Spinal cord (tissue), 10 donors: Measurements from ENCODE around the gene MARCHF6. TPM values are rescaled to one million over a fixed set of nuclear protein-coding genes. Genes with fewer than 3 reads are reported as not detected.
"Not testable (repeated sequence)": the region's sequence is repeated elsewhere in the genome, so short reads cannot be mapped to it uniquely, and the experiment has no call there.

Source experiments
- DNase-seq, 6 donors: peaks; one replicate each; pipeline versions ENCODE4 v3.0.0 to v3.0.0-alpha.2; 2013 to 2015; ENCODE audit warnings: low spot score in 6 of 6, low read depth in 4 of 6
- H3K27ac ChIP-seq: one replicate; pipeline ENCODE4 v1.5.1; 2013; ENCODE audit warnings: low read depth, low read length, control low read depth
- H3K27me3 ChIP-seq: one replicate; pipeline ENCODE4 v1.6.1; 2013; ENCODE audit warnings: low read length; ENCODE audit not compliant: control insufficient read depth, insufficient read depth
- H3K36me3 ChIP-seq: one replicate; pipeline ENCODE4 v1.6.1; 2013; ENCODE audit warnings: low read length; ENCODE audit not compliant: control insufficient read depth, insufficient read depth
- H3K4me1 ChIP-seq: one replicate; pipeline ENCODE4 v1.6.1; 2013; ENCODE audit warnings: low read length; ENCODE audit not compliant: control insufficient read depth, insufficient read depth
- H3K4me3 ChIP-seq: one replicate; pipeline ENCODE4 v1.5.1; 2013; ENCODE audit warnings: low read depth, low read length, control low read depth
- H3K9me3 ChIP-seq: one replicate; pipeline ENCODE4 v1.6.1; 2013; ENCODE audit warnings: low read length; ENCODE audit not compliant: control insufficient read depth, insufficient read depth
- WGBS: methylation state at CpG from one replicate; pipeline ENCODE4 v1.1.5; 2013; ENCODE audit warnings: missing lambda C conversion rate; ENCODE audit not compliant: insufficient coverage; 5-methylcytosine and 5-hydroxymethylcytosine counted together
- polyA plus RNA-seq, 2 donors: library from polyadenylated mRNA; unstranded; fragments of 120-200 nt; gene quantifications; one replicate each; pipeline ENCODE4 v1.2.1, GENCODE V29; 2013; ENCODE audit not compliant: insufficient read length in 2 of 2
- total RNA-seq, 2 donors: library from RNA; depleted of rRNA in 1 of 2; stranded (reverse); fragments of 120-200 nt in 1 of 2; fragments of >200 nt in 1 of 2; gene quantifications; one replicate each; pipeline versions ENCODE4 v1.2.3 to v1.2.4, GENCODE V29; 2013 to 2014
- donor health status: healthy.

MARCHF6 gene
- total and polyA plus RNA-seq, 4 donors, result 173 to 234 (median 191) TPM

GRCh38 chr5:10360686-10361085, 7.2 kb downstream of the MARCHF6 start:
- H3K4me1 ChIP-seq, result peaks cover 5% of the 10 kb centered on the region
- H3K4me3 ChIP-seq, result no peak overlapping the region
- DNase-seq, result no peak
- H3K27ac ChIP-seq, result no peak overlapping the region
- H3K9me3 ChIP-seq, result no peaks in the 10 kb centered on the region
- H3K36me3 ChIP-seq, result peaks cover 2% of the 10 kb centered on the region
- no peaks in the 10 kb centered on the region for H3K27me3 ChIP-seq

DNA sequence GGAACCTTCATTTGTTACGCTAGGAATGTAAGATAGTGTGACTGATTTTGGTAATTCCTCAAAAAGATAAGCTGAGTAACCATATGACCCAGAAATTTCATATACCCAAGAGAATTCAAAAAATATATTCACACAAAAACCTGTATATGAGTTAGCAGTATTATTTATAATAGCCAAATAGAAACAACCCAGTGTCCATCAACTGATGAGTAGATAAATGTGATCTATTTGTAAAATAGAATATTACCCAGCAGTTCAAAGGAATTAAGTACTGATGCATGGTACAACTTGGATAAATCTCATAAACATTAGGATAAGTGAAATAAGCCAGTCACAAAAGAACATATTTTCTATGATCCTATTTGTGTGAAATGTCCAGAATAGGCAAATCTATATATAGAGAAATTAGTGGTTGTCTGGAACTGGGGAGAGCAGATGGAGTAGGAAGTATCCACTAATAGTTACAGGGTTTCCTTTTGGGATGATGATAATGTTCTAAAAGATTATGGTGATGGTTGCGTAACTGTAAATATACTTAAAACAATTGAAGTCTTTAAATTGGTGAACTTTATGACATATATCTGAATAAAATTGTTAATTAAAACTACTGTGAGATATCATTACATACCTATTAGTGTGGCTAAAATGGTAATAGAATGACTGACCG, 10.2 kb downstream of the MARCHF6 start:
- Histone ChIP-seq H3K36me3 (peaks cover 2% of the 10 kb centered on the region), H3K4me1 (peaks cover 5% of the 10 kb centered on the region), H3K9me3 (no peaks in the 10 kb centered on the region), H3K27ac (no peak overlapping the region), H3K27me3 (no peaks in the 10 kb centered on the region), H3K4me3 (no peak overlapping the region)
- WGBS, result no CpG with 5 or more reads among the region's 3 CpGs
- no peak for DNase-seq

- no peaks in the 10 kb centered on the region for H3K27me3 ChIP-seq
- WGBS, result 100% methylated on average over 1 of the region's 1 CpG
- peaks cover 7% of the 10 kb centered on the region for H3K4me1 ChIP-seq
- no peaks in the 10 kb centered on the region for H3K9me3 ChIP-seq
- no peak overlapping the region for H3K27ac ChIP-seq
- H3K4me3 ChIP-seq, result no peak overlapping the region
- H3K36me3 ChIP-seq, result peaks cover 2% of the 10 kb centered on the region
- no peak for DNase-seq
These were observed 10.7 kb downstream of the MARCHF6 start for GRCh38 chr5:10364186-10364689.

DNA sequence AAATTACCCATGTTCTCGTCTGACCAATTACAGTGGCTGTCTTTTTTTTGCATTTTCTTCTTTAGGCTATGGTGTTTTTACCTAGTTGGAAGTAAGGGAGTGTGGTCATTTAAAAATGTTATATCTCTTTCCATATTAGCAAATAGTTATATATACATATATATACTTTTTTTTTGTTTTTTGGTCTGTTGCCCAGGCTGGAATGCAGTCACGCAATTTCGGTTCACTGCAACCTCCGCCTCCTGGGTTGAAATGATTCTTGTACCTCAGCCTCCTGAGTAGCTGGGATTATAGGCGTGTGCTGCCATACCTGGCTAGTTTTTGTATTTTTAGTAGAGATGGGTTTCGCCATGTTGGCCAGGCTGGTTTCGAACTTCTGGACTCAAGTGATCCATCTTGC, 12.3 kb downstream of the MARCHF6 start:
- no peak for DNase-seq
- H3K9me3 ChIP-seq, result no peaks in the 10 kb centered on the region
- WGBS, result 95% methylated on average over 6 of the region's 7 CpGs
- H3K4me1 ChIP-seq, result peaks cover 7% of the 10 kb centered on the region
- no peaks in the 10 kb centered on the region for H3K27me3 ChIP-seq
- H3K36me3 ChIP-seq, result no peaks in the 10 kb centered on the region
- no peak overlapping the region for H3K4me3 ChIP-seq
- no peak overlapping the region for H3K27ac ChIP-seq

DNA sequence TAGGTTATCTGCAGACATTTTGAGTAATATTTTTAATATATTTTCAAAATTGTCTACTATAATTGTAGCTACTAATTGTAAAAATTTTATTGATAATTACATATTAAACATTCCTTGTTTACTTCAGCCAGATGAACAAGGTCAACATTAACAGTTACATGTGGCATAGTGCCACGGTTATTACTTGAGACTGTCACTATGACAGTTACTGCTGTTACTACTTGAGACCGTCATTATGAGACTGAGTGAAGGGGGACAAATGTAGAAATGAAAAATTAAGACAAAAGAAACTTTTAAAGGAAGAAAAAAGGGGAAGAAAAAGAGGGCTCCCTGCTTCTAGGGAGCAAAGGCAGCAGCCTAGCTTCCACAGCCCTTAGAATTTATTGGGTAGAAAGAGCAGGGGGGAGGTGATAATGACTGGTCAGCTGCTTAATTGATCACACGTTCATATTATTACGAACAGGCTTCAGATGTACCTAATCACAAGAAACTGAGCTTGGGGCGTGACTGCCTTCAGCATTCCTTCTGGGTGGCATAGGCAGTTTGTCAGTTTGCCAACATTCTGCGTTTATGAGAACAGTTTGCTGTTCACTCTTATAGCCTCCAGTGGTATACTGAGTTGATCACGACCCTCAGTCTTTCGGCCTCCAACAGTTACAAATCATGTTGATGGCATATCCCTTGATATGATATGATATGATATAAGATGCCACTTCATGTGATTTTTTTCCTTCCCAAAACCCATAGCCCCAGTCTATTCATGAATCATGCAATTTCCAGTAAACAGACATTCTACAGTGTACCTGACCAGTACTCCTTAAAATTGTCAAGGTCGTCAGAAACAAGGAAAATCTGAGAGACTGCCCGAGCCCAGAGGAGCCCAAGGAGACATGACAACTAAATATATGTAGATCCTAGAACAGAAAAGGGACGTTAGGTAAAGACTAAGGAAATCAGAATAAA, 13.1 kb downstream of the MARCHF6 start:
- H3K36me3 ChIP-seq, result no peaks in the 10 kb centered on the region
- DNase-seq, result peak in 2 of 6 donors; percentile 40 to 52
- H3K27ac ChIP-seq, result no peak overlapping the region
- peaks cover 7% of the 10 kb centered on the region for H3K4me1 ChIP-seq
- no peaks in the 10 kb centered on the region for H3K27me3 ChIP-seq
- no peaks in the 10 kb centered on the region for H3K9me3 ChIP-seq
- H3K4me3 ChIP-seq, result no peak overlapping the region
- 53% methylated on average over 2 of the region's 11 CpGs for WGBS

GRCh38 chr5:10367579-10367978, 14.1 kb downstream of the MARCHF6 start:
- Histone ChIP-seq H3K9me3 (no peaks in the 10 kb centered on the region), H3K27me3 (no peaks in the 10 kb centered on the region), H3K36me3 (no peaks in the 10 kb centered on the region), H3K4me1 (peaks cover 7% of the 10 kb centered on the region), H3K27ac (no peak overlapping the region), H3K4me3 (no peak overlapping the region)
- DNase-seq, result no peak
- 63% methylated on average over 1 of the region's 1 CpG for WGBS

- no peak for DNase-seq
- peaks cover 30% of the 10 kb centered on the region for H3K4me1 ChIP-seq
- H3K9me3 ChIP-seq, result no peaks in the 10 kb centered on the region
- no peaks in the 10 kb centered on the region for H3K36me3 ChIP-seq
- no peak overlapping the region for H3K27ac ChIP-seq
- no peaks in the 10 kb centered on the region for H3K27me3 ChIP-seq
- 100% methylated on average over 1 of the region's 2 CpGs for WGBS
- no peak overlapping the region for H3K4me3 ChIP-seq
These were observed 17.4 kb downstream of the MARCHF6 start for GRCh38 chr5:10370931-10371330.

GRCh38 chr5:10371369-10371768, 17.9 kb downstream of the MARCHF6 start:
- not testable (repeated sequence) for H3K4me3 ChIP-seq, DNase-seq, H3K9me3 ChIP-seq, H3K27ac ChIP-seq, H3K36me3 ChIP-seq, H3K27me3 ChIP-seq
- H3K4me1 ChIP-seq, result peaks cover 30% of the 10 kb centered on the region
- no CpG with 5 or more reads among the region's 2 CpGs for WGBS

DNA sequence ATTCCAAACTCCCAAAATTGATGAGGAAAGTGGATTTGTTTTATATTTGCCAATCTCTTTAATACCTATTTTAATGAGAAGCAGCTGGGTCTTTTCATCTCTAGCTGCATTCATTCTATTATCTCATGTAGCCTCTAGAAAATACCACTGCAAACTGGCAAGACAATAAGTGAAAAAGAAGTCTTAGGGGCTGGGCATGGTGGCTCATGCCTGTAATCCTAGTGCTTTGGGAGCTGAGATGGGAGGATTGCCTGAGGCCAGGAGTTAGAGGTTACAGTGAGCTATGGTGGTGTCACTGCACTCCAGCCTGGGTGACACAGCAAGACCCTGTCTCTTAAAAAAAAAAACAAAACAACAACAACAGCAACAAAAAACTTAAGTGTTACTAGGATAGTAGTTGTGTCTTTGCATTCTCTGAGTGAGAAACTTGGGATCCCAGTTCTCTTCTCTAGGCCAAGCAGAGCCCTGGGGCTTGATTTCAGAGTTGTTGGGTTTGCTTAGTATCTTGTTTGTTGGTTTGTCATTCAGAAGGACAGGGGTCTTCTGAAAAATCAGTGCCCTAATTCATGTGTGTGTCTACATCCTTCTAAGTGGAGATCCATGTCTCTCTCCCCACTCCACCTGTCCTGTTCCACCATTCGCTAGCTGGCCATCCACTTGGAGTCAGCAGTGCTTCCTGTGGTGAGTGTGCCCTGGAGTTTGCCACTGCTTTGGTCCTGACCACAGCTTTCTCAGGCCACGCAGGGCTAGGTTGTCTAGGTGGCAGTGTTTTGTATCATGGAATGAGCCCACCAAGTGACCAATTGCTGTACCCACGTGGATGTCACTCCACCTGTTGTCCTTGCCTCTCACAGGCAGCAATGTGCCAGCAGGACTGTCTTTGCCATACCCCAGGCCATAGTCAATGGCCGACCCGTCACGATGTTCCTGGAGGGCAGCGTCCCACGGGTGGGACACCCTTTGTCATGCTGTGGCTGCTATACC, 19.5 kb downstream of the MARCHF6 start:
- H3K9me3 ChIP-seq, result no peaks in the 10 kb centered on the region
- DNase-seq, result no peak
- H3K4me1 ChIP-seq, result peaks cover 30% of the 10 kb centered on the region
- H3K27me3 ChIP-seq, result no peaks in the 10 kb centered on the region
- H3K27ac ChIP-seq, result peak overlapping the region; percentile 47
- H3K36me3 ChIP-seq, result peaks cover 7% of the 10 kb centered on the region
- no peak overlapping the region for H3K4me3 ChIP-seq
- WGBS, result 93% methylated on average over 5 of the region's 8 CpGs
